ENCODE measurements around the gene OPCML.

Gene OPCML

GRCh38 chr11:133014337-133014736, 518.0 kb downstream of the OPCML start:
- H3K27ac ChIP-seq = no peak overlapping the region
- no peak overlapping the region for H3K4me2 ChIP-seq
- H3K4me1 ChIP-seq (ENCODE audit: low read depth, poor library complexity, severe bottlenecking) = no peaks in the 10 kb centered on the region
- no peak for TF ChIP-seq CTCF (conservative IDR thresholded peaks at IDR 0.05; ENCODE audit: low read depth, low read length)
- no peak overlapping the region for H3K9ac ChIP-seq
- no peak overlapping the region for H3K4me3 ChIP-seq (IDR thresholded peaks at IDR 0.05; ENCODE audit: insufficient read depth, low read depth, low read length)
- H3K27me3 ChIP-seq (ENCODE audit: insufficient read depth, low read depth) = no peaks in the 10 kb centered on the region
- no peak overlapping the region for H2AFZ ChIP-seq (ENCODE audit: low read depth)
- no peaks in the 10 kb centered on the region for H3K36me3 ChIP-seq (ENCODE audit: insufficient read depth)
- H4K20me1 ChIP-seq (ENCODE audit: insufficient read depth) = no peaks in the 10 kb centered on the region
- H3K79me2 ChIP-seq (ENCODE audit: insufficient read depth, low read depth) = no peaks in the 10 kb centered on the region

GRCh38 chr11:133012803-133013202, 519.5 kb downstream of the OPCML start:
- Histone ChIP-seq H3K79me2 (ENCODE audit: insufficient read depth, low read depth) (no peaks in the 10 kb centered on the region), H3K4me1 (ENCODE audit: low read depth, poor library complexity, severe bottlenecking) (no peaks in the 10 kb centered on the region), H2AFZ (ENCODE audit: low read depth) (no peak overlapping the region), H3K36me3 (ENCODE audit: insufficient read depth) (no peaks in the 10 kb centered on the region), H3K9ac (no peak overlapping the region), H4K20me1 (ENCODE audit: insufficient read depth) (no peaks in the 10 kb centered on the region), H3K27me3 (ENCODE audit: insufficient read depth, low read depth) (no peaks in the 10 kb centered on the region), H3K27ac (no peak overlapping the region), H3K4me2 (no peak overlapping the region), H3K4me3 (IDR thresholded peaks at IDR 0.05; ENCODE audit: insufficient read depth, low read depth, low read length) (no peak overlapping the region)
- TF ChIP-seq CTCF (conservative IDR thresholded peaks at IDR 0.05; ENCODE audit: low read depth, low read length) = no peak

- Histone ChIP-seq H3K4me3 (IDR thresholded peaks at IDR 0.05; ENCODE audit: insufficient read depth, low read depth, low read length) (no peak overlapping the region), H2AFZ (ENCODE audit: low read depth) (no peak overlapping the region), H3K79me2 (ENCODE audit: insufficient read depth, low read depth) (no peaks in the 10 kb centered on the region), H3K9ac (no peak overlapping the region), H4K20me1 (ENCODE audit: insufficient read depth) (no peaks in the 10 kb centered on the region), H3K27me3 (ENCODE audit: insufficient read depth, low read depth) (no peaks in the 10 kb centered on the region), H3K27ac (no peak overlapping the region), H3K4me2 (no peak overlapping the region), H3K36me3 (ENCODE audit: insufficient read depth) (no peaks in the 10 kb centered on the region), H3K4me1 (ENCODE audit: low read depth, poor library complexity, severe bottlenecking) (no peaks in the 10 kb centered on the region)
- TF ChIP-seq CTCF (conservative IDR thresholded peaks at IDR 0.05; ENCODE audit: low read depth, low read length) = no peak
Observed at GRCh38 chr11:133011604-133012003, 520.7 kb downstream of the OPCML start.

DNA sequence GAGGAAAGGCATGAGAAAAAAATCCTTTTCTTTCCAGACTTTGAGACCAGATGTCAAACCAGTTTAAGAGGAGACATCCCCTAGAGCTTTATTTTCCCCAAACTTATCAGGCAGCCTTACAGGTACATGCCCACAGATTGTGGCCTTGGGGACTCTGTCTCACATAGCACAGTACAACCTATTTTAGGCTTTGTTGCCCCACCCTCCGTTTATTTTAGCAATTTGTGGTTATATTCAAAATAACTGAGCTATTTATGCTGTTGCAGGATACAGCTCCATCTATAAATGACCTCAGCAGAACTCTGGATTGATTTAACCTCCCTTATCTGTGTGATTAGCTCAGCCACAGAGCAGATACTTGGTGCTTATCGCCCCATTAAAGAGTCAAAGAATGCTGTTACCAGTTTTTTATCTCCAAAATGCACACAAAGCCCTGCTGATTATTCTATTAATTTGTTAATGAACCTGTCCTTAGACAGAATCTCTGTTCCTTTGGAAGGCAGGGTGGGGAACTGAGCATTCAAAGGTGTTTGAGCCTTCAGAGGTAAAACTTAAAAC, 525.2 kb downstream of the OPCML start:
- Histone ChIP-seq H3K4me3 (IDR thresholded peaks at IDR 0.05; ENCODE audit: insufficient read depth, low read depth, low read length) (no peak overlapping the region), H3K27ac (no peak overlapping the region), H2AFZ (ENCODE audit: low read depth) (no peak overlapping the region), H3K36me3 (ENCODE audit: insufficient read depth) (no peaks in the 10 kb centered on the region), H3K27me3 (ENCODE audit: insufficient read depth, low read depth) (no peaks in the 10 kb centered on the region), H3K4me2 (no peak overlapping the region), H3K79me2 (ENCODE audit: insufficient read depth, low read depth) (no peaks in the 10 kb centered on the region), H4K20me1 (ENCODE audit: insufficient read depth) (no peaks in the 10 kb centered on the region), H3K4me1 (ENCODE audit: low read depth, poor library complexity, severe bottlenecking) (no peaks in the 10 kb centered on the region), H3K9ac (no peak overlapping the region)
- TF ChIP-seq CTCF (conservative IDR thresholded peaks at IDR 0.05; ENCODE audit: low read depth, low read length) = no peak

Data from KMS-11 (cell line).